Stimulated activated naive CD8-positive, alpha-beta T cell treated with anti-CD3 and anti-CD28 coated beads, Interleukin-15, amount 100 ng/mL, for 72 hours (primary cell): ENCODE measurements around the gene PPP2R2C.

ENCODE experiments used
- ATAC-seq: fragments of 150-1000 bp; cut with Tn5 transposase; 2 replicates; pipeline ENCODE4 v1.10.0; 2021; ENCODE audit warnings: mild to moderate bottlenecking, moderate library complexity
- DNase-seq, 2 donors: peaks; one replicate each; pipeline ENCODE4 v3.0.0; 2021 to 2022
- H3K27ac Mint-ChIP-seq, 2 donors: one replicate each; pipeline ENCODE4 v1.8.0; 2022; ENCODE audit warnings: mild to moderate bottlenecking in 2 of 2, mixed read lengths in 2 of 2, moderate library complexity in 2 of 2
- H3K27me3 Mint-ChIP-seq: one replicate; pipeline ENCODE4 v1.8.0; 2022; ENCODE audit warnings: mixed read lengths
- H3K4me1 Mint-ChIP-seq: one replicate; pipeline ENCODE4 v1.8.0; 2022; ENCODE audit warnings: mild to moderate bottlenecking, mixed read lengths
- H3K4me3 Mint-ChIP-seq, 2 donors: one replicate each; pipeline ENCODE4 v1.8.0; 2022; ENCODE audit warnings: mild to moderate bottlenecking in 2 of 2, mixed read lengths in 2 of 2, moderate library complexity in 1 of 2
- H3K9me3 Mint-ChIP-seq, 2 donors: one replicate each; pipeline ENCODE4 v1.8.0; 2022; ENCODE audit warnings: mixed read lengths in 2 of 2

The PPP2R2C gene

GRCh38 chr4:6476893-6477292 lies 4.5 kb upstream of the PPP2R2C start:
- H3K9me3 Mint-ChIP-seq = no peaks in the 10 kb centered on the region
- no peak overlapping the region for H3K4me3 Mint-ChIP-seq
- no peak overlapping the region for H3K27ac Mint-ChIP-seq
- ATAC-seq = no peak
- peaks cover 57% of the 10 kb centered on the region for H3K27me3 Mint-ChIP-seq
- DNase-seq = no peak
- H3K4me1 Mint-ChIP-seq = no peaks in the 10 kb centered on the region

GRCh38 chr4:6475492-6476020 lies 3.1 kb upstream of the PPP2R2C start:
- H3K27me3 Mint-ChIP-seq = peaks cover 63% of the 10 kb centered on the region
- no peak for ATAC-seq
- no peak overlapping the region for H3K4me3 Mint-ChIP-seq
- H3K27ac Mint-ChIP-seq = no peak overlapping the region
- no peaks in the 10 kb centered on the region for H3K4me1 Mint-ChIP-seq
- no peak for DNase-seq
- H3K9me3 Mint-ChIP-seq = no peaks in the 10 kb centered on the region

DNA sequence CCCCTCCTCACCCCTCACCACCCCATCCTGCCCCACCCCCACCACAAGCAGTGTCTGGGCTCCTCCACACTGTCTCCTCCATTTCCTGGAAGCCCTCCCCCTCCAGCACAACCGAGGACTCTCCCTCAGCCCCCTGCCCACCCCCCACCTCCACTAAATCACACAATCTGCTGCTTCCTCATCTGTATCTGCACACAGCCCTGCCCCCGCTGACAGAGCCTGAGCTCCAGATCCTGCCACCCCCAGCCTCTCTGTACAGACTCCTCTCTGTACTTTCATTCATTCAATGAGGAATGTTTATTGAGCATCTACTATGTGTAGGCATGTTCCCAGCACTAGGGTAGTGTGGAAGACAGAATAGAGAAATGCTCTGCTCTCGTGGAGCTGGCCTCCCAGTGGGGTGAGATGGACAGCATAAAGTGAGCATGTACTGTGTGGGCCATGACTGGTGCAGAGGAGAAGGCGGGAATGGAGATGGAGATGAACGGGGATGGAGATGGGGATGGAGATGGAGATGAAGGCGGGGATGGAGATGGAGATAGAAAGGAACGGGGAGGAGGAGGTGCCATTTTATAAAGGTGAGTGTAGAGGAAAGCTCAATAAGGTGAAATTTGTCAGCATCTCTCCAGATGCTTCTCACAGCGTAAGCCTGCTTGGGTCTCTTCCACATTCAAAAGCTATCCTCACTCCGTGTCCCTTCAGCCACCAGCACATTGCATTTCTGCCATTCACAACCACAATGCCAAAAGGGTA lies 2.5 kb upstream of the PPP2R2C start:
- Mint-ChIP-seq H3K27me3 (peaks cover 69% of the 10 kb centered on the region), H3K4me3 (no peak overlapping the region)

GRCh38 chr4:6474053-6474568 lies 1.7 kb upstream of the PPP2R2C start:
- ATAC-seq = no peak
- Mint-ChIP-seq H3K9me3 (no peaks in the 10 kb centered on the region), H3K4me3 (no peak overlapping the region), H3K27me3 (peaks cover 77% of the 10 kb centered on the region), H3K4me1 (no peaks in the 10 kb centered on the region), H3K27ac (no peak overlapping the region)
- DNase-seq = no peak

More for the DNA sequence above, 2.5 kb upstream of the PPP2R2C start:
- no peaks in the 10 kb centered on the region for H3K4me1 Mint-ChIP-seq
- H3K27ac Mint-ChIP-seq = no peak overlapping the region
- no peak for DNase-seq
- no peaks in the 10 kb centered on the region for H3K9me3 Mint-ChIP-seq
- no peak for ATAC-seq

GRCh38 chr4:6473264-6474052 lies 1.0 kb upstream of the PPP2R2C start:
- Mint-ChIP-seq H3K4me3 (peak overlapping the region in 1 of 2 donors; percentile 51), H3K27me3 (peaks cover 77% of the 10 kb centered on the region), H3K9me3 (no peaks in the 10 kb centered on the region), H3K4me1 (no peaks in the 10 kb centered on the region), H3K27ac (no peak overlapping the region)
- no peak for DNase-seq
- ATAC-seq = no peak

- ATAC-seq = peak; percentile 25
- Mint-ChIP-seq H3K4me1 (no peaks in the 10 kb centered on the region), H3K4me3 (no peak overlapping the region), H3K27me3 (peaks cover 82% of the 10 kb centered on the region), H3K27ac (no peak overlapping the region), H3K9me3 (no peaks in the 10 kb centered on the region)
- DNase-seq = no peak
Observed at GRCh38 chr4:6472008-6472386, 417 bp downstream of the PPP2R2C start.

DNA sequence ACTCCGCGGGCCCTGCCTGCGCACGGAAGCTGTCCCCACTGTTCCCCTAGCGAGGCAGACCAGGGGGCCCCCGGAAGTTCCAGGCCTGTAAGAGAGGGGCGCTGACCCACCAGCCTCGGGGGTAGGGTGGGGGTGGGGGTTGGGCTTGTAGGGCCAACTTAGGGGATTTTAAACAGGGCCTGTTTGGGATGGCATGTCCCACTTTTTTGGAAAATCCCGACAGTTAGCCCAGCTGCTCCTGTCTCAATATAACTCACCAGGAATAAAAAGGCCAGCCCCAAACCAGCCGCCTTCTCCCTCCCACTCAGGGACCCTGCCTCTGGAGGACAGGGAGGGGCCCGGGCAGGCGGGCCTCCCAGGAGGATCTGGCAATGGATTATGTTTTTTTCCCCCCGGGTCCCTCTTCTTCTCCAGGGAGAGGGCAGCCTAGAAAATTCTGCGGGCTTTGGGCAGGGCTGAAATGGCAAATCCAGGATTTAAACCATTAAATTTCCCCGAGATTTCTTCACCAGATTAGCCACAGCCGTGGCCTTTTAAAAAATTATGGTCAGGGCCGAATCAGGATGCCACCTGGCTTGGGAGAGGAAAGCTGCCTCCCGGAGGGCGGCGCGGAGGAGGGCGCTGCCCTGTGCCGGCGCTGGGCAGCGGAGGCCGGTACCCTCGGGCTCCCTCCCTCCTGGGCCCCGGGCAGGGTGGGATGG lies 957 bp downstream of the PPP2R2C start:
- Mint-ChIP-seq H3K4me1 (no peaks in the 10 kb centered on the region), H3K9me3 (no peaks in the 10 kb centered on the region), H3K27ac (no peak overlapping the region), H3K4me3 (peak overlapping the region in 1 of 2 donors; percentile 56), H3K27me3 (peaks cover 82% of the 10 kb centered on the region)
- DNase-seq (no peak), ATAC-seq (no peak)

GRCh38 chr4:6470502-6471306 lies 1.7 kb downstream of the PPP2R2C start:
- Mint-ChIP-seq H3K27me3 (peaks cover 75% of the 10 kb centered on the region), H3K9me3 (no peaks in the 10 kb centered on the region), H3K27ac (no peak overlapping the region), H3K4me1 (no peaks in the 10 kb centered on the region), H3K4me3 (peak overlapping the region; percentile 8 to 56)
- DNase-seq (peak in 1 of 2 donors; percentile 5), ATAC-seq (peak; percentile 57)

GRCh38 chr4:6469898-6470501 lies 2.4 kb downstream of the PPP2R2C start:
- peaks cover 68% of the 10 kb centered on the region for H3K27me3 Mint-ChIP-seq
- ATAC-seq (no peak), DNase-seq (no peak)
- H3K4me3 Mint-ChIP-seq = peak overlapping the region; percentile 8 to 49
- no peaks in the 10 kb centered on the region for H3K9me3 Mint-ChIP-seq
- H3K4me1 Mint-ChIP-seq = no peaks in the 10 kb centered on the region
- H3K27ac Mint-ChIP-seq = no peak overlapping the region

- ATAC-seq = no peak
Observed at GRCh38 chr4:6469144-6469543, 3.3 kb downstream of the PPP2R2C start.

DNA sequence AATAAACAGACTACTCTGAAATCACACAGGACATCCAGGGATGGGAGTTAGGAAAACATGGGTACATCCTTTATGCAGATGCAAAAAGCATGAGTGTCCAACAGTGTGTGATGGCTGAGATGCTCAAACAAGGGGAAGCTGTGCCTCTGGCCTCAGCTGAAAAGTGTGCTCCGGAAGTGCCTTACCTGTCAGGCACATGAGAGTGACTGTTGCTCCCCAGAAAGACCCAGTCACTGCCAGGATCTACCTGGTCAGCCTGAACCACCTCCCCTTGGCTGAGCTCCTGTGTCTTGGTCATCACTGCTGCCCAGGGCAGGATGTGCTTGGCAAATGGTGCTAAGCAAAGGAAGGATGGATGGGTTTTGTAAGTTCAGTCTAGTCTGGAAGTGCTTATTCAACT lies 4.0 kb downstream of the PPP2R2C start:
- ATAC-seq (no peak), DNase-seq (no peak)
- Mint-ChIP-seq H3K4me1 (no peaks in the 10 kb centered on the region), H3K27ac (no peak overlapping the region), H3K4me3 (no peak overlapping the region), H3K27me3 (peaks cover 68% of the 10 kb centered on the region), H3K9me3 (no peaks in the 10 kb centered on the region)

More at GRCh38 chr4:6469144-6469543, 3.3 kb downstream of the PPP2R2C start:
- peaks cover 68% of the 10 kb centered on the region for H3K27me3 Mint-ChIP-seq
- no peaks in the 10 kb centered on the region for H3K4me1 Mint-ChIP-seq
- H3K27ac Mint-ChIP-seq = no peak overlapping the region
- DNase-seq = no peak
- no peak overlapping the region for H3K4me3 Mint-ChIP-seq
- H3K9me3 Mint-ChIP-seq = no peaks in the 10 kb centered on the region

DNA sequence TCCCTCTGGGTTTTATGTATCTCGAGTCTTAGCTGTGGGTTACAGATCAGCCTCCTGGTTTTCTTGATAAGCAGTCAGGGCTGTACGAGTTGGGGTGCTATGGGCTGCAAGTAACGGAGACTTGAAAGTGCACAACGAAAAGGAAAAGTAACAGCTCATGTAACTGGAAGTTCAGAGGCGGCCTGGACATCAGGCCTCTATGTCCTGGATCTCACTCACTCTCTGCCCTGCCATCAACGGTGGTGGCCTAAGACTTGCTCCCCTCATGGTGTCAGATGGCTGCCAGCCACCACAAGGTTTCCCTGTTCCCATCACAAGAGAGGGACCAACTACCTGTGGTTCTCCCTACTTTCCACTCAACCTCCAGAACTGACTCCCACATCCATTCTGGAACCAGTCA lies 4.8 kb downstream of the PPP2R2C start:
- DNase-seq = no peak
- Mint-ChIP-seq H3K9me3 (no peaks in the 10 kb centered on the region), H3K4me3 (no peak overlapping the region), H3K27ac (no peak overlapping the region), H3K27me3 (peaks cover 61% of the 10 kb centered on the region), H3K4me1 (no peaks in the 10 kb centered on the region)
- ATAC-seq = no peak

GRCh38 chr4:6466756-6467381 lies 5.5 kb downstream of the PPP2R2C start:
- H3K4me1 Mint-ChIP-seq = no peaks in the 10 kb centered on the region
- peaks cover 62% of the 10 kb centered on the region for H3K27me3 Mint-ChIP-seq
- H3K27ac Mint-ChIP-seq = no peak overlapping the region
- DNase-seq (no peak), ATAC-seq (no peak)
- no peak overlapping the region for H3K4me3 Mint-ChIP-seq
- H3K9me3 Mint-ChIP-seq = no peaks in the 10 kb centered on the region

GRCh38 chr4:6465955-6466354 lies 6.5 kb downstream of the PPP2R2C start:
- ATAC-seq = no peak
- H3K27ac Mint-ChIP-seq = no peak overlapping the region
- no peak for DNase-seq
- H3K4me1 Mint-ChIP-seq = no peaks in the 10 kb centered on the region
- peaks cover 65% of the 10 kb centered on the region for H3K27me3 Mint-ChIP-seq
- H3K4me3 Mint-ChIP-seq = no peak overlapping the region
- H3K9me3 Mint-ChIP-seq = no peaks in the 10 kb centered on the region
